Fibroblast of pulmonary artery (primary cell): Measurements from ENCODE around the gene CES3.

Source experiments
- DNase-seq: peaks from one replicate; pipeline ENCODE4 v3.0.0-alpha.2; 2010; ENCODE audit warnings: low read depth
- H3K4me3 ChIP-seq: replicated peaks from 2 replicates; pipeline ENCODE4 v1.5.1; 2011; ENCODE audit warnings: low read depth, mild to moderate bottlenecking, control low read depth, low read length, moderate library complexity
- CTCF ChIP-seq: IDR thresholded peaks from 2 replicates; pipeline ENCODE4 v1.5.1; 2011; ENCODE audit warnings: mild to moderate bottlenecking, control low read depth, low read length, inconsistent platforms; ENCODE audit errors: missing control alignments

Gene CES3

GRCh38 chr16:66945939-66946338 lies 15.1 kb upstream of the CES3 start:
- no peak for TF ChIP-seq CTCF
- DNase-seq, result no peak
- H3K4me3 ChIP-seq, result no peak overlapping the region

- no peak for TF ChIP-seq CTCF
- DNase-seq, result no peak
These were observed 14.5 kb upstream of the CES3 start for GRCh38 chr16:66946541-66946940.

GRCh38 chr16:66946974-66947301 lies 14.1 kb upstream of the CES3 start:
- DNase-seq, result no peak
- H3K4me3 ChIP-seq, result no peak overlapping the region
- no peak for TF ChIP-seq CTCF

More at GRCh38 chr16:66946541-66946940, 14.5 kb upstream of the CES3 start:
- no peak overlapping the region for H3K4me3 ChIP-seq

- H3K4me3 ChIP-seq, result peak overlapping the region; percentile 53
- peak; percentile 88 for DNase-seq
- peak; percentile 91 for TF ChIP-seq CTCF
These were observed 13.6 kb upstream of the CES3 start for GRCh38 chr16:66947302-66948065.

- no peak for TF ChIP-seq CTCF
- no peak for DNase-seq
- peak overlapping the region; percentile 53 for H3K4me3 ChIP-seq
These were observed 12.8 kb upstream of the CES3 start for GRCh38 chr16:66948134-66948836.

GRCh38 chr16:66948837-66949225 lies 12.2 kb upstream of the CES3 start:
- no peak overlapping the region for H3K4me3 ChIP-seq
- no peak for TF ChIP-seq CTCF
- no peak for DNase-seq
